PC-3 (cell line): ENCODE measurements around the gene LANCL2. TPM values are rescaled to one million over a fixed set of nuclear protein-coding genes. Genes with fewer than 3 reads are reported as not detected.

ENCODE experiments used
- ATAC-seq: fragments of 200-7000 bp; cut with Tn5 transposase; 2 replicates; pipeline ENCODE4 v1.9.1; 2020; ENCODE audit warnings: mild to moderate bottlenecking, moderate library complexity
- BruUV-seq: library from RNA; stranded (reverse); fragments of 400-500 nt; replicated peaks from 2 replicates; lab custom pipeline; 2021; lab: Mats Ljungman, UMichigan
- CTCF ChIA-PET: fragments of 300-600 bp; sonication (Branson Sonifier 250); formaldehyde crosslinking; loops from one replicate; lab custom pipeline; 2022; ENCODE audit warnings: antibody characterized with exemption; lab: Charles Lee
- POLR2A ChIA-PET: fragments of 300-600 bp; sonication (Branson Sonifier 250); formaldehyde crosslinking; loops from one replicate; lab custom pipeline; 2022; ENCODE audit warnings: antibody characterized with exemption; ENCODE audit not compliant: unreplicated experiment; lab: Charles Lee
- DNase-seq: peaks from one replicate; pipeline ENCODE4 v3.0.0-alpha.2; 2015
- H2AFZ ChIP-seq: fragments of 300-600 bp; sonication (generic); 2 replicates; pipeline ENCODE4 v1.6.0; 2016; ENCODE audit warnings: antibody characterized with exemption, low read length
- H3F3A ChIP-seq: fragments of 300-600 bp; sonication (generic); one replicate; pipeline ENCODE4 v1.6.0; 2017; ENCODE audit warnings: antibody characterized with exemption, low read length, control low read depth, mild to moderate bottlenecking; ENCODE audit not compliant: unreplicated experiment
- H3K27ac ChIP-seq: fragments of 300-600 bp; sonication (generic); 2 replicates; pipeline ENCODE4 v1.5.1; 2016; ENCODE audit warnings: mild to moderate bottlenecking, low read length
- H3K27me3 ChIP-seq: fragments of 300-600 bp; sonication (generic); 2 replicates; pipeline ENCODE4 v1.6.1; 2016; ENCODE audit warnings: low read length, mixed read lengths
- H3K36me3 ChIP-seq: fragments of 300-600 bp; sonication (generic); 2 replicates; pipeline ENCODE4 v1.6.1; 2016; ENCODE audit warnings: low read depth, mixed run types, low read length, mixed read lengths
- H3K4me1 ChIP-seq: fragments of 300-600 bp; sonication (generic); 2 replicates; pipeline ENCODE4 v1.5.1; 2016; ENCODE audit warnings: low read length; ENCODE audit not compliant: insufficient read depth
- H3K4me2 ChIP-seq: fragments of 300-600 bp; sonication (generic); 2 replicates; pipeline ENCODE4 v1.6.0; 2016; ENCODE audit warnings: low read length
- H3K4me3 ChIP-seq: fragments of 300-600 bp; sonication (generic); 2 replicates; pipeline ENCODE4 v1.5.1; 2016; ENCODE audit warnings: mild to moderate bottlenecking, low read length, mixed read lengths
- H3K79me2 ChIP-seq: fragments of 300-600 bp; sonication (generic); 2 replicates; pipeline ENCODE4 v1.6.1; 2017; ENCODE audit warnings: low read length, mixed read lengths
- H3K9ac ChIP-seq: fragments of 300-600 bp; sonication (generic); 2 replicates; pipeline ENCODE4 v1.6.0; 2016; ENCODE audit warnings: mild to moderate bottlenecking, low read length
- H3K9me2 ChIP-seq: fragments of 300-600 bp; sonication (generic); replicated peaks from 2 replicates; pipeline ENCODE4 v1.6.1; 2016; ENCODE audit warnings: mixed run types, low read length, mixed read lengths
- H3K9me3 ChIP-seq: fragments of 300-600 bp; sonication (generic); 2 replicates; pipeline ENCODE4 v1.6.1; 2016; ENCODE audit warnings: low read length, mixed read lengths
- H4K20me1 ChIP-seq: fragments of 300-600 bp; sonication (generic); 2 replicates; pipeline ENCODE4 v1.6.1; 2016; ENCODE audit warnings: low read length, mixed read lengths
- EZH2 ChIP-seq: fragments of 300-600 bp; sonication (generic); IDR thresholded peaks from one replicate; pipeline ENCODE4 v1.6.1; 2017; ENCODE audit warnings: antibody characterized with exemption, mild to moderate bottlenecking, low read length; ENCODE audit not compliant: unreplicated experiment
- EZH2phosphoT487 ChIP-seq: fragments of 300-600 bp; sonication (generic); IDR thresholded peaks from 2 replicates; pipeline ENCODE4 v1.6.1; 2018; ENCODE audit warnings: mild to moderate bottlenecking, antibody characterized with exemption, low read length, borderline replicate concordance
- intact Hi-C: fragments of 100-400 bp; cut with micrococcal nuclease; formaldehyde crosslinking; loops from 2 replicates; pipeline ENCODE4 v1.9.0; 2023
- total RNA-seq: library from RNA; depleted of rRNA; stranded (reverse); fragments of >200 nt; gene quantifications from 2 replicates; pipeline ENCODE4 v1.2.3, GENCODE V29; 2014
- TF ChIP-seq, protein P1 (sequence below): fragments of 300-600 bp; sonication (generic); conservative IDR thresholded peaks from 2 replicates; pipeline ENCODE4 v1.5.1; 2017; ENCODE audit warnings: antibody characterized with exemption, low read depth, mild to moderate bottlenecking, low read length

The LANCL2 gene
- total RNA-seq, 1 experiment from 2014 or later = 12.7 TPM

DNA sequence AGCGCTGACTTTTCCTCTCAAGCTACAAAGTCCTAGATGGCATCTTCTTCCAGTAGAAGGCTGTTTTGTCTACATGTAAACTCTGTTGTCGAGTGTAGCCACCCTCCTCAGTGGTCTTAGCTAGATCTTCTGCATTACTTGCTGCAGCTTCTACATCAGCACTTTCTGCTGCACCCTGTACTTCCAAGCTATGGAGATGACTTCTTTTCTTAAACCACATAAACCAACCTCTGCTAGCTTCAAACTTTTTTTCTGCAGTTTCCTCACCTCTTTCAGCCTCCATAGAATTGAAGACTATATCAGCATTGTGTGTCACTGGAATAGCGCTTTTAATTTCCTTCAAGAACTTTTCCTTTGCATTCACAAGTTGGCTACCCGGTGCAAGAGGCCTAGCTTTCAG, 87.8 kb downstream of the LANCL2 start:
- ChIA-PET CTCF (interaction anchor here (0.7 kb wide), 1 partner anchor 14 kb away, joined by 3 read pairs; no protein-coding TSS in a partner anchor), POLR2A (no interaction called here)
- no peaks in the 10 kb centered on the region for H4K20me1 ChIP-seq
- no peak overlapping the region for H3K4me3 ChIP-seq
- no peaks in the 10 kb centered on the region for H3F3A ChIP-seq
- H3K4me2 ChIP-seq = no peak overlapping the region
- H3K36me3 ChIP-seq = no peaks in the 10 kb centered on the region
- DNase-seq (no peak), ATAC-seq (no peak)
- H3K9ac ChIP-seq = no peak overlapping the region
- no peaks in the 10 kb centered on the region for H3K9me3 ChIP-seq
- no TSS peak for BruUV-seq
- H3K9me2 ChIP-seq = no peaks in the 10 kb centered on the region
- H3K27ac ChIP-seq = no peak overlapping the region
- peaks cover 3% of the 10 kb centered on the region; the same call in 1 of the 2 replicates for H3K4me1 ChIP-seq
- H2AFZ ChIP-seq = no peak overlapping the region
- H3K27me3 ChIP-seq = no peaks in the 10 kb centered on the region
- H3K79me2 ChIP-seq = no peaks in the 10 kb centered on the region
- intact Hi-C loops = no loop called here
- TF ChIP-seq EZH2phosphoT487 (no peak), EZH2 (no peak)
- TF ChIP-seq, protein P1, sequence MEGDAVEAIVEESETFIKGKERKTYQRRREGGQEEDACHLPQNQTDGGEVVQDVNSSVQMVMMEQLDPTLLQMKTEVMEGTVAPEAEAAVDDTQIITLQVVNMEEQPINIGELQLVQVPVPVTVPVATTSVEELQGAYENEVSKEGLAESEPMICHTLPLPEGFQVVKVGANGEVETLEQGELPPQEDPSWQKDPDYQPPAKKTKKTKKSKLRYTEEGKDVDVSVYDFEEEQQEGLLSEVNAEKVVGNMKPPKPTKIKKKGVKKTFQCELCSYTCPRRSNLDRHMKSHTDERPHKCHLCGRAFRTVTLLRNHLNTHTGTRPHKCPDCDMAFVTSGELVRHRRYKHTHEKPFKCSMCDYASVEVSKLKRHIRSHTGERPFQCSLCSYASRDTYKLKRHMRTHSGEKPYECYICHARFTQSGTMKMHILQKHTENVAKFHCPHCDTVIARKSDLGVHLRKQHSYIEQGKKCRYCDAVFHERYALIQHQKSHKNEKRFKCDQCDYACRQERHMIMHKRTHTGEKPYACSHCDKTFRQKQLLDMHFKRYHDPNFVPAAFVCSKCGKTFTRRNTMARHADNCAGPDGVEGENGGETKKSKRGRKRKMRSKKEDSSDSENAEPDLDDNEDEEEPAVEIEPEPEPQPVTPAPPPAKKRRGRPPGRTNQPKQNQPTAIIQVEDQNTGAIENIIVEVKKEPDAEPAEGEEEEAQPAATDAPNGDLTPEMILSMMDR = no peak

DNA sequence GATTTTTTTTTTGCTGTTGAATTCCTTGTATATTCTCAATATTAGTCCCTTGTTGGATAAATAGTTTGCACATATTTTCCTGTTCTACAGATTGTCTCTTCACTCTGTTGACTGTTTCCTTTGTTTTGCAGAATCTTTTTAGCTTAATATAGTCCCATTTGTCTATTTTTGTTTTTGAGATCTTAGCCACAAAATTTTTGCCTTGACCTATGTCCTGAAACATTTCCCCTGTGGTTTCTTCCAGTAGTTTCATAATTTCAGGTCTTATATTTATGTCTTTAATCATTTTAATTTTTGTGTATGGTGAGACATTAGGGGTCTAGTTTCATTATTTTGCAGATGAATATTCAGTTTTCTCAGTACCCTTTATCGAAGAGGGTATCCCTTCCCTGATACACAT, 92.7 kb downstream of the LANCL2 start:
- POLR2A ChIA-PET = no interaction called here

DNA sequence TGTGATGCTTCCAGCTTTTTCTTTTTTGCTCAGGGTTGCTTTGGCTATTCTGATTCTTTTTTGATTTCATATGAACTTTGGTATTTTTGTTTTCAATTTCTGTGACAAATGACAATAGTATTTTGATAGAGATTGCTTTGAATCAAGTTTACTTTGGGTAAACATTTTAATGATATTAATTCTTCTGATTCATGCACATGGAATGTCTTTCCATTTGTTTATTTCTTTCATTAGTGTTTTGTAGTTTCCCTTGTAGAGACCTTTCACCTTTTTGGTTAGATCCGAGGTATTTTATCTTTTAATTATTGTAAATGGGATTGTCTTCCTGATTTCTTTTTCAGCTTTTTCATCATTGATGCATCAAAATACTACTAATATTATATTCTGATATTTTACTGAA, 93.2 kb downstream of the LANCL2 start:
- peak; percentile 71 for ATAC-seq
- H3K36me3 ChIP-seq = no peaks in the 10 kb centered on the region
- H3K9ac ChIP-seq = no peak overlapping the region
- ChIA-PET CTCF (interaction anchor here (0.9 kb wide), 1 partner anchor 26 kb away, joined by 3 read pairs; no protein-coding TSS in a partner anchor), POLR2A (no interaction called here)
- H3K9me2 ChIP-seq = no peaks in the 10 kb centered on the region
- peaks cover 13% of the 10 kb centered on the region; the same call in 1 of the 2 replicates for H3K4me1 ChIP-seq
- H3K79me2 ChIP-seq = no peaks in the 10 kb centered on the region
- peak; percentile 58 for DNase-seq
- no TSS peak for BruUV-seq
- H2AFZ ChIP-seq = no peak overlapping the region
- no peaks in the 10 kb centered on the region for H3K27me3 ChIP-seq
- no peaks in the 10 kb centered on the region for H3K9me3 ChIP-seq
- H4K20me1 ChIP-seq = no peaks in the 10 kb centered on the region
- TF ChIP-seq, protein P1 = no peak
- TF ChIP-seq EZH2 (no peak), EZH2phosphoT487 (no peak)
- H3F3A ChIP-seq = no peaks in the 10 kb centered on the region
- intact Hi-C loops = loop anchor here (5.0 kb wide), 1 partner anchor 94 kb away; no protein-coding TSS in a partner anchor
- H3K4me2 ChIP-seq = no peak overlapping the region
- H3K27ac ChIP-seq = no peak overlapping the region
- no peak overlapping the region for H3K4me3 ChIP-seq

More for the DNA sequence above, 92.7 kb downstream of the LANCL2 start:
- DNase-seq (no peak), ATAC-seq (no peak)
- H3K4me1 ChIP-seq = peaks cover 13% of the 10 kb centered on the region; the same call in 1 of the 2 replicates
- no peaks in the 10 kb centered on the region for H3F3A ChIP-seq
- CTCF ChIA-PET = interaction anchor here (0.9 kb wide), 1 partner anchor 25 kb away, joined by 3 read pairs; no protein-coding TSS in a partner anchor
- no peaks in the 10 kb centered on the region for H4K20me1 ChIP-seq
- no peak overlapping the region for H2AFZ ChIP-seq
- H3K27me3 ChIP-seq = no peaks in the 10 kb centered on the region
- no peak overlapping the region for H3K4me2 ChIP-seq
- H3K79me2 ChIP-seq = no peaks in the 10 kb centered on the region
- H3K9me2 ChIP-seq = no peaks in the 10 kb centered on the region
- intact Hi-C loops = loop anchor here (5.0 kb wide), 1 partner anchor 94 kb away; no protein-coding TSS in a partner anchor
- BruUV-seq = no TSS peak
- no peak overlapping the region for H3K27ac ChIP-seq
- H3K36me3 ChIP-seq = no peaks in the 10 kb centered on the region
- no peak for TF ChIP-seq EZH2
- TF ChIP-seq, protein P1 = no peak
- TF ChIP-seq EZH2phosphoT487 = no peak
- no peak overlapping the region for H3K4me3 ChIP-seq
- H3K9ac ChIP-seq = no peak overlapping the region
- no peaks in the 10 kb centered on the region for H3K9me3 ChIP-seq
